ENCODE results near the gene BAMBI. TPM values are rescaled to one million over a fixed set of nuclear protein-coding genes. Genes with fewer than 3 reads are reported as not detected.

BAMBI gene
- total RNA-seq, 1 donor from 2014 or later: 1.8 TPM

Other genes starting within 250 kb of the BAMBI start
- gene WAC, start 144.4 kb upstream of the BAMBI start, total RNA-seq: 37.1 and 43.4 TPM in 2 replicates